Trophoblast cell (in vitro differentiated cells and primary cell): ENCODE measurements around the gene PCARE. TPM values are rescaled to one million over a fixed set of nuclear protein-coding genes. Genes with fewer than 3 reads are reported as not detected.

Experiments used
- DNase-seq, 2 donors: peaks; one replicate each; pipeline ENCODE4 v3.0.0-alpha.2; 2016
- H2AFZ ChIP-seq: 2 replicates; pipeline ENCODE4 v1.6.1; 2013; ENCODE audit warnings: low read length, moderate library complexity, mild to moderate bottlenecking; ENCODE audit not compliant: insufficient read depth, poor library complexity
- H2AK5ac ChIP-seq: 2 replicates; pipeline ENCODE4 v1.6.1; 2013; ENCODE audit warnings: mild to moderate bottlenecking, low read length
- H2BK120ac ChIP-seq: 2 replicates; pipeline ENCODE4 v1.6.1; 2013; ENCODE audit warnings: low read length, mild to moderate bottlenecking, moderate library complexity; ENCODE audit not compliant: insufficient read depth, poor library complexity
- H2BK12ac ChIP-seq: 2 replicates; pipeline ENCODE4 v1.6.1; 2013; ENCODE audit warnings: mild to moderate bottlenecking, low read length, moderate library complexity
- H2BK5ac ChIP-seq: 2 replicates; pipeline ENCODE4 v1.6.1; 2013; ENCODE audit warnings: low read length, low read depth, moderate library complexity, mild to moderate bottlenecking; ENCODE audit not compliant: poor library complexity
- H3K14ac ChIP-seq: 2 replicates; pipeline ENCODE4 v1.6.1; 2013; ENCODE audit warnings: mild to moderate bottlenecking, low read length
- H3K18ac ChIP-seq: 2 replicates; pipeline ENCODE4 v1.6.1; 2013; ENCODE audit warnings: mild to moderate bottlenecking, low read length
- H3K23ac ChIP-seq: 2 replicates; pipeline ENCODE4 v1.6.1; 2013; ENCODE audit warnings: low read length
- H3K27ac ChIP-seq: 2 replicates; pipeline ENCODE4 v1.5.1; 2013; ENCODE audit warnings: low read depth, mild to moderate bottlenecking, inconsistent platforms, low read length, moderate library complexity
- H3K27me3 ChIP-seq: 2 replicates; pipeline ENCODE4 v1.6.1; 2013; ENCODE audit warnings: inconsistent platforms, mild to moderate bottlenecking, low read length, moderate library complexity; ENCODE audit not compliant: insufficient read depth
- H3K36me3 ChIP-seq, 2 experiments: 1 replicate in 1 of 2; 2 replicates in 1 of 2; pipeline ENCODE4 v1.6.1; 2013; ENCODE audit warnings: low read length in 2 of 2, mild to moderate bottlenecking in 2 of 2, moderate library complexity in 1 of 2; ENCODE audit not compliant: insufficient read depth in 2 of 2, control insufficient read depth in 1 of 2
- H3K4ac ChIP-seq: 2 replicates; pipeline ENCODE4 v1.6.1; 2013; ENCODE audit warnings: low read depth, mild to moderate bottlenecking, low read length, moderate library complexity
- H3K4me1 ChIP-seq, 2 experiments: 1 replicate in 1 of 2; 2 replicates in 1 of 2; pipeline ENCODE4 v1.6.1; 2013; ENCODE audit warnings: low read length in 2 of 2, mild to moderate bottlenecking in 2 of 2, moderate library complexity in 1 of 2; ENCODE audit not compliant: insufficient read depth in 2 of 2, control insufficient read depth in 1 of 2
- H3K4me2 ChIP-seq: 2 replicates; pipeline ENCODE4 v1.6.1; 2013; ENCODE audit warnings: inconsistent platforms, mild to moderate bottlenecking, low read length, moderate library complexity
- H3K4me3 ChIP-seq: 2 replicates; pipeline ENCODE4 v1.5.1; 2013; ENCODE audit warnings: mild to moderate bottlenecking, low read depth, low read length, inconsistent platforms
- H3K79me1 ChIP-seq: one replicate; pipeline ENCODE4 v1.6.1; 2013; ENCODE audit warnings: low read length
- H3K79me2 ChIP-seq: 2 replicates; pipeline ENCODE4 v1.6.1; 2013; ENCODE audit warnings: low read length, mild to moderate bottlenecking; ENCODE audit not compliant: control insufficient read depth, insufficient read depth, poor library complexity
- H3K9ac ChIP-seq: 2 replicates; pipeline ENCODE4 v1.6.1; 2013; ENCODE audit warnings: mild to moderate bottlenecking, low read length
- H3K9me3 ChIP-seq: 2 replicates; pipeline ENCODE4 v1.6.1; 2013; ENCODE audit warnings: low read depth, mild to moderate bottlenecking, control low read depth, inconsistent platforms, low read length; ENCODE audit not compliant: insufficient read depth
- H4K12ac ChIP-seq: 2 replicates; pipeline ENCODE4 v1.6.1; 2013; ENCODE audit warnings: low read depth, mild to moderate bottlenecking, low read length, moderate library complexity
- H4K8ac ChIP-seq: 2 replicates; pipeline ENCODE4 v1.6.1; 2013; ENCODE audit warnings: low read depth, mild to moderate bottlenecking, low read length, moderate library complexity
- H4K91ac ChIP-seq: one replicate; pipeline ENCODE4 v1.6.1; 2013; ENCODE audit warnings: low read depth, mild to moderate bottlenecking, low read length, moderate library complexity
- WGBS: extraction: QIAGEN DNeasy Blood & Tissue Kit; methylation state at CpG from one replicate; pipeline ENCODE4 v1.1.7; 2013; ENCODE audit warnings: missing lambda C conversion rate; ENCODE audit not compliant: insufficient read length, insufficient coverage; ENCODE audit errors: extremely low coverage; 5-methylcytosine and 5-hydroxymethylcytosine counted together
- polyA plus RNA-seq: library from polyadenylated mRNA; stranded (reverse); fragments of 200-250 nt; gene quantifications from 2 replicates; pipeline ENCODE4 v1.2.3, GENCODE V29; 2013

The PCARE gene
- polyA plus RNA-seq, result under 0.01 TPM in 1 of 2 replicates, not detected in the other

DNA sequence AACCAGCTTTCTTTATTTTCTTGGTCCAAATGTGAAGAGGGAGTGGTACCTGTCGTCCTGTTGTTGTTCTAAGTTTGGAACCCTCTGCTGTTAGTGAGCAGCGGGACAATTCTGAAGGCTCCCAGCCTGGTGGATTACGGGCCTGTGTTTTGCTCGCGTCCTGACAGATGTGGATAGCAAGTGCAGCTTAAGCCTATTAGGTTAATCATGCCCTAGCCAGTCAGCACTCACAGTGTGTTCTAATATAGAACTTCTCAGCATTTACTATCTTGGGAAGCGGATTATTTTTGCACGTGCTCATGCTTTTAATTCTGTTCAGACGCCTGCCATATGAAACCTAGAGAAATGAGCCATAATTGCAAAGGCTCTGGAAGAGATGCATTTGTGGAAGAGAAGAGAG is at the start of gene PCARE:
Gene PCARE (minus strand): TSS at position 113 of the 400 bp plus-strand sequence. CDS start 262 bp downstream, outside the sequence.
- Histone ChIP-seq H3K4me3 (no peak within 1 kb of the TSS), H3K9ac (no peak within 1 kb of the TSS), H2AK5ac (no peak within 1 kb of the TSS), H2BK5ac (no peak within 1 kb of the TSS), H2AFZ (no peak within 1 kb of the TSS), H3K4me2 (no peak within 1 kb of the TSS), H3K4ac (no peak within 1 kb of the TSS), H3K79me1 (no peaks in the 10 kb centered on the region), H4K8ac (no peak within 1 kb of the TSS), H2BK12ac (no peak within 1 kb of the TSS), H3K27ac (no peak within 1 kb of the TSS), H3K9me3 (peaks cover 2% of the 10 kb centered on the region), H3K23ac (no peak within 1 kb of the TSS), H4K12ac (no peak within 1 kb of the TSS), H3K4me1 (no peaks in the 10 kb centered on the region), H3K14ac (no peak within 1 kb of the TSS), H2BK120ac (no peak within 1 kb of the TSS), H4K91ac (no peak within 1 kb of the TSS), H3K18ac (no peak within 1 kb of the TSS), H3K79me2 (no peaks in the 10 kb centered on the region), H3K27me3 (no peaks in the 10 kb centered on the region), H3K36me3 (no peaks in the 10 kb centered on the region)
- no peak for DNase-seq
- no CpG with 5 or more reads among the region's 8 CpGs for WGBS

DNA sequence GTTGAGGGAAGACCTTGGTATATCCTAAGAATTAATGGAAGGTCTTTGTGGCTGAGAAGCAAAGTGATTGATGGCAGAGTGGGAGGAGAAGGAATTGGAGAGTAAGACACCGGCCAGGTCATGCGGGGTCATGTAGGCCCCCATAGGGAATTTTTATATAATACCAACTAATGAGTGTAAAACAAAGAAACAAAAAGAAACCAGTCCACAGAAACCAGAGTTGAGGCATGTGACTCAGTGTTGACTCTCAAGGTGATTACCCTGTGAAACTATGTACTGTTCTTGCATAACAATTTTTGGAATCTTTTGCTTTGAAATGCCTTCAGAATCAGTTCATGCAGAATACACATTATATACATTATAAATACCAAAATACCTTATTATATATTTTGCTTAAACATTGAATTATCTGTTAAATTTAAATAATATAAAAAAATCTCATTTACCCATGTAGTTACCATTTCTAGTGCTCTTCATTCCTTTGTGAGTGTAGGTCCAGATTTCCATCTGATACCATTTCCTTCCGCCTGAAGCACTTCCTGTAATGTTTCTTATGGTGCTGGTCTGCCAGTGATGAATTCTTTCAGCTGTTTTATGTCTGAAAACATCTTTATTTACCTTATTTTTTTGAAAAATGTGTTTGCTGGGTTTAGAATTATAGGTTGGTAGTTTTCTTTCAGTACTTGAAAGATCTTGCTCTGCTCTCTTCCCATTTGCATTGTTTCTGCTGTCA is 49.5 kb upstream of the PCARE start:
- Histone ChIP-seq H3K4me1 (no peaks in the 10 kb centered on the region), H3K14ac (no peak overlapping the region), H3K9ac (no peak overlapping the region), H2BK12ac (no peak overlapping the region), H3K4ac (no peak overlapping the region), H3K18ac (no peak overlapping the region), H4K91ac (no peak overlapping the region), H3K79me1 (no peaks in the 10 kb centered on the region), H3K23ac (no peak overlapping the region), H2AK5ac (no peak overlapping the region), H3K79me2 (no peaks in the 10 kb centered on the region), H2AFZ (no peak overlapping the region), H3K27ac (peak overlapping the region; percentile 33), H3K27me3 (no peaks in the 10 kb centered on the region), H3K4me3 (no peak overlapping the region), H3K4me2 (no peak overlapping the region), H2BK120ac (no peak overlapping the region), H2BK5ac (peak overlapping the region; percentile 38), H4K8ac (no peak overlapping the region), H4K12ac (no peak overlapping the region), H3K9me3 (no peaks in the 10 kb centered on the region), H3K36me3 (no peaks in the 10 kb centered on the region)
- peak; percentile 61 to 80 for DNase-seq
- no CpG with 5 or more reads among the region's 3 CpGs for WGBS

DNA sequence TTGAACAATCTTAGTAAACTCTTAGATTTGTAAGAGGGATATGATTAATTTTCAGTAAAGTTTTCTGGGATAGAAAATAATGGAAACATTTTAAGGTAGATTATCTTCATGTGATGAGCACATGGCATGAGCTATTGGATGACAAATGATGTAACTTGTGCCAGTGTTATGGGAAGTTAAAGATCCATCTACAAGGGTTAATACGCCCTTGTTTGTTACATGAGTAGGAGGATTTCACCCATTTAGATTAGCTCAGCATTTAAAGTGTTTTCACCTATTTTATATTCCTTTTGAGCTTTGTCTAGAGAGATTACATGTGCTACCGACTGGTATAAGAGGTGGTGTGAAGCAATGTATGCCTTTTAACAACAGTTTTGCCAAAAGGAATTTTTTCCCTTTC is 46.5 kb upstream of the PCARE start:
- Histone ChIP-seq H3K36me3 (no peaks in the 10 kb centered on the region), H3K4me3 (no peak overlapping the region), H3K18ac (no peak overlapping the region), H3K9ac (no peak overlapping the region), H2BK12ac (no peak overlapping the region), H4K12ac (no peak overlapping the region), H2AFZ (no peak overlapping the region), H3K4ac (no peak overlapping the region), H2AK5ac (no peak overlapping the region), H2BK120ac (no peak overlapping the region), H3K9me3 (no peaks in the 10 kb centered on the region), H3K79me2 (no peaks in the 10 kb centered on the region), H4K8ac (no peak overlapping the region), H3K4me1 (no peaks in the 10 kb centered on the region), H3K27me3 (peaks cover 8% of the 10 kb centered on the region), H3K79me1 (no peaks in the 10 kb centered on the region), H4K91ac (no peak overlapping the region), H3K4me2 (no peak overlapping the region), H3K14ac (no peak overlapping the region), H3K27ac (no peak overlapping the region), H2BK5ac (no peak overlapping the region), H3K23ac (no peak overlapping the region)
- no peak for DNase-seq
- no CpG with 5 or more reads among the region's 2 CpGs for WGBS

DNA sequence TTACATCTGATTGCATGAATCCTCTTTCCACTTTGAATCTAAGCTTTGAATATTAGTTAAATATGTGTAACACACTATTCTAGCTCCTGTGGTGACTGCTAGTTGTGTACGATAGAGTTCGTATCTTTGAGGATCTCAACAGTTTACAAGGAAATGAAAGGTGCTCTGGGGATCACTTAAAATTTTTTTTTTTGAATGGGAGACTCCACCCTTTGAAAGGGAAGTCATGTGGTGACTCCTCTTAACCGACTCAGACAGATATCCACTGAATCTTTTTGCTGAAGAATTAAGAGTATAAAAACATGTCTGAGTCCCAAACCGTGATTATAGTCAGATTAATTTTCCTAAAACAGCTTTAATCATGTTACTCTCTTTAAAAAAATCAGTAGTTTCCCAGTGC is 44.9 kb upstream of the PCARE start:
- Histone ChIP-seq H3K27me3 (peaks cover 22% of the 10 kb centered on the region), H2BK12ac (no peak overlapping the region), H3K9me3 (peaks cover 4% of the 10 kb centered on the region), H3K4ac (no peak overlapping the region), H2BK5ac (no peak overlapping the region), H4K91ac (no peak overlapping the region), H3K18ac (no peak overlapping the region), H3K4me1 (peaks cover 0 to 4% of the 10 kb centered on the region in 2 experiments), H4K8ac (no peak overlapping the region), H4K12ac (no peak overlapping the region), H3K79me1 (no peaks in the 10 kb centered on the region), H3K79me2 (peaks cover 1% of the 10 kb centered on the region), H2AK5ac (no peak overlapping the region), H3K9ac (no peak overlapping the region), H3K4me2 (no peak overlapping the region), H2AFZ (no peak overlapping the region), H3K4me3 (no peak overlapping the region), H3K23ac (no peak overlapping the region), H3K27ac (no peak overlapping the region), H2BK120ac (no peak overlapping the region), H3K14ac (no peak overlapping the region), H3K36me3 (no peaks in the 10 kb centered on the region)
- no peak for DNase-seq
- WGBS, result no CpG with 5 or more reads among the region's 4 CpGs
